GM21528 (cell line): ENCODE data around the gene CCNB2.
"Not testable (repeated sequence)": the region's sequence is repeated elsewhere in the genome, so short reads cannot be mapped to it uniquely, and the experiment has no call there.

Source experiments
- ATAC-seq: cut with Tn5 transposase; IDR thresholded peaks from one replicate; pipeline ENCODE4 v1.9.1; 2021; ENCODE audit warnings: mild to moderate bottlenecking, moderate library complexity; ENCODE audit not compliant: unreplicated experiment, low FRiP score

The CCNB2 gene

GRCh38 chr15:59162080-59162479, 57.1 kb downstream of the CCNB2 start:
- ATAC-seq, result not testable (repeated sequence)

DNA sequence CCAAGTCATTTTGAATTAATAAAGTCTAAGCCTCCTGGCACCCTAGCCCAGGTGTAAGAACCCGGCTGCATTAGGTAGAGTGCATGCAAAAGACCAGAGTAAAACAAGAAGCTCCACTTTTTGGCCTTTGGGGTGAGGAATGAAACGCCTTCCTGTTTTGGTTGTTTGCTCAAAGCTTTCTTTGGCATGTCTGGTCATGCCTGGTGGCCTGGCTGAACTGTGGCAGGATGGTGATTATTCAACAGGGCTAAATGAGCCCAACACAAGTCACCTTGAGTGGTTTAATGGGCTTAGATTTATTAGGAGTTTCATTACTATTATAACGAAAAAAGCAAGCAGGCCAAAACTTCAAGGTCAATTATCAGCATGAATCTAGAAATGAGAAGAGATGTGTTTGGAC, 60.8 kb downstream of the CCNB2 start:
- ATAC-seq, result no peak

DNA sequence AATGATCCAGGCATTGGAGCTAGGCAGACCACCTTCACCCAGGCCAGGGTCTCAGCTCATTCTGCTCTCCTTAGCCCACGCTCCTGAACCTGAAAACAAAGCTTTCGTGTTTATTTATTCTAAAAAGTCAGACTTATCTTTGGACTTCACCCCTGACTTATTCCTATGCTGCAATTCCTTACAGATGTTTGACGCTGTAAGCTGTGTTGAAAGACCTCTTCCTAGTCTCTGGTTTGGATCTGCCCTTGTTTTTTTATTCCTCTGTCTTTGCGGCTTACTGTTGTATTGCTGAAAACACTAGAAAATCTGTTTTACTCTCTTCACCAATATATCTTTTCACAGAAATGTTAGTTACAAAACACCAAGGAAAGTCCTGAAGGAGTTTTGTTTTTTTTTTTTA, 61.2 kb downstream of the CCNB2 start:
- ATAC-seq, result no peak

DNA sequence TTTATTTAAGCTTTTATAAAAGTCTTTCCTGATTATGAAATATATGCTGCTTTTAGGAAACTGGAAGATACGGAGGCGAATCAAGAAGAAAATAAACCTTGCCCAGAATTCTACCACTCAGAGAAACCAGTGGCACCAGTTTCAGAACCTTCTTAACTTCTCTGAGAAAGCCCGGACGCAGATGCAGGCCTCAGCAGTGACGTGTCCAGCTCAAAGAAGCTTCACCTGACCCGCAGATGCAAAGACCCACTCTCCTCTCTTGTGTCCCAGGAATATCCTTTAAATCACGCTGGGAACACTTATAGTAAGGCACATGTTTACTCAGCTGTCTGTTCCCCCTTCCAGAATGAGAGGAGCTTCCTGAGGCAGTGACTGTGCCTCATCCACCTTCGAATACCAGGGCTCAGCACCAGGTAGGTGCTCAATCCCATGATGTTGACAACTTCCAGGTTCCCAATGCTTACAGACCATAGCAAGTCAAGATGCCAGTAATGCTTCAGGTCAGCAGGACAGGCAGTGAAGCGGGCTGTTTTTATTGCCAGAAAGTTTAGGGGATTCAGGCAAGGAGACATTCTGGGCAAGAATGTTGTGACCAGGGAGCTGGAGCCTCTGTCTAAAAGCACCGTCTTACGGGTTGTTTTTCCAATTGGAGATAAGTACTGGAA, 61.8 kb downstream of the CCNB2 start:
- no peak for ATAC-seq

DNA sequence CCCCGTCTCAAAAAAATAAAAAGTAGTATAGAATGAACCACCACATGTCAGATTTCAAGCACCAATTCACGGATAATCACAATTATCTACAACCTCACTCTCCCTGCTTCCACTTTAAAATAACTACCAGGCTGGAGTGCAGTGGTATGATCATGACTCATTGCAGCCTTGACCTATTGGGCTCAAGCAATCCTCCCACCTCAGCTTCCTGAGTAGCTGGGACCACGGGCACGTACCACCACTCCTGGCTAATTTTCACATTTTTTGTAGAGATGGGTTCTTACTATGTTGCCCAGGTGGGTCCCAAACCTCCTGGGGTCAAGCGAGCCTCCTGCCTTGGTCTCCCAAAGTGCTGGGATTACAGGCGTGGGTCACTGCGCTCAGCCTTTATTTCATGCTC, 63.6 kb downstream of the CCNB2 start:
- ATAC-seq, result no peak

DNA sequence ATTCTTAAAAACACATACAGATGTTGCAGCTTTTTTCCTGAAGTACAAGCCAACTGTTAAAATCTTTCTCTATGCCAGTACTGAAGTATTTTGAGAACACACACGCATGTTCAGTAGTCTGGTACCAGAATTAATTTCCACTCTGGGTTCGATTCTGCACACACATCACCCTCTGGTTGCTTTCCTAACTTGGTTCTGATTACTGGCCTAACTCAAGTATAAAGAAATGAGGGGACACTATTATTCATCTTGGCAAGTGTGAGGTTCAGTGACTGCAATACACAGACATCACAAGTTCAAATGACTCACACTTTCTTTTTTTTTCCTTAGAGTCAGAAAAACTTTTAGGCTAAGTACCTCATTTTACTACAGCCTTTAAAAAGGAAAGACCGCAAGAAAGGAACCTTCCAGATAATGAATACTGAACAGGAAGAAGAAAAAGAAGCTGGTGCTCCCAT, 64.3 kb downstream of the CCNB2 start:
- no peak for ATAC-seq

DNA sequence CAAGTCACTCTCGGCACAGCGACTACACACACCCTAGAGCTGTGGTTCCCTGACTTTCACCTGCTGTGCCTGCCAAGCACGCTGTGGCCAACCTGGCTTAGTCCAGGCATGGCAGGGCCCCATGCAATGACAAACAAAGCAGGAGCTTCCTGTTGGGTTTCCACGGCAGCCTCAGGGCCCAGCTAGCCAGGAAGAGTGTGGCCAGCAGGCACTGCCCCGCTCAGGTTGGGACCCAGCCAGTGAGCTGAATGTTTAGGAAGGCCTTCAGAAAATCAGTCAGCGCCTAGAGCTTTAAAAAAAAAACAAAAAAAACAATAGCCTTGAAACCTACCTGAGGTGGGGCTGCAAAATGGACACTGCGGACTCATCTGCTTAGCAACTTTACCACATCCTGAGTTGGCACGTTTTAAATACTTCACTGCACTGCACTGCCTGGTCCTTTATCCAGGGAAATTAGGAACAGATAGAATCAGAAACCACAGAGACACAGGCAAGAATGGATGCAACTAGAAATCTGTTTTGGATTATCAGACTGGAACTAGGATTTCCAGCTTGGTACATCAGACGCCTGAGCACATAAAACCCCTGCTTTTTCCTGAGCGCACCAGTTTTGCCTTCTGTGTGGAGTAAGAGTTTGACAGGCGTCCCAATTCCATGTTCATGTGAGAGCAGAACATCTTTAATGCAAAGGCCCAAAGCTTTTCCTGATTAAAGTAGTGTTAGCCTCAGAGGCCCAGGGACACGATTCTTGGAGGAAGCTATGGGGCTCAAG, 65.5 kb downstream of the CCNB2 start:
- no peak for ATAC-seq

DNA sequence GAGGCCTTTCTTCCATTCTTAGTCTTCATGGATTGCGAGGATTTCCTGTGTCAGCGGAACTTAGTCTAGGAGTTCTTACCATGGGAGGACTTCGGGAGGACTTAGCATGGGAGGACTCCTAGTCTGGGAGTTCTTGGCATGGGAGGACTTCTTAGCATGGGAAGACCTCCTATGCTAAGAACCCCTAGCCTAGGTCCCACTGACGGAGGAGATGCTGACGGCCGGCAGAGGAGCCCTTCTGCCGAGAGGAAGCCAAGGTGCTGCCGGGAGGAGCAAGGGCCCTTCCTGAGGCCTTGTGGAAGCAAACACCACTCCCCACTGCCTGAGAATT, 66.1 kb downstream of the CCNB2 start:
- no peak for ATAC-seq

DNA sequence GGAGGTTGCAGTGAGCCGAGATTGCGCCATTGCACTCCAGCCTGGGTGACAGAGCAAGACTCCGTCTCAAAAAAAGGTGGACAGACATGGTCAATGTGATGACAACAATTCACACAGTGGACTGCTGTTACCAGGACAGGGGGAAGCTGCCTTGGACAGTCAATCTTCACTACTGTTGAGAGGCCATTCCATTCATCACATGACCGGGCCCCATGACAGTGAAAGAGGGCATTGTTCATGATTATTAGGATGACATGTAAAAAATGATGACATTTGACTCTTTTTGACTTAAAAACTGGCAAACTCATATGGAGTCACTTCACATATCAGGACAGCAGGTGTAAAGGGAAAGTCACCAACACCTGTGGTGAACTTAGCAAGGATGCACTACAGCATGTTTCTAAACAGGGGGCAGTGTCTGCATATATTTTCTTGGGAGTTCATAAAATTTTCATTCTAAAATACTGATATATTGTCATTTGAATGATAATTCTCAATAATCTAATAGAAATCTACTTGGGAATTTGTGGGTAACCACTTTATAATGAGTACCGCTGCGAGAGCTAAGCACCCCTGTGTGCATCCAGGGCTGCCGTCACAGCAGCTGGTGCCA, 67.4 kb downstream of the CCNB2 start:
- ATAC-seq, result no peak

GRCh38 chr15:59173194-59173593, 68.2 kb downstream of the CCNB2 start:
- ATAC-seq, result no peak

DNA sequence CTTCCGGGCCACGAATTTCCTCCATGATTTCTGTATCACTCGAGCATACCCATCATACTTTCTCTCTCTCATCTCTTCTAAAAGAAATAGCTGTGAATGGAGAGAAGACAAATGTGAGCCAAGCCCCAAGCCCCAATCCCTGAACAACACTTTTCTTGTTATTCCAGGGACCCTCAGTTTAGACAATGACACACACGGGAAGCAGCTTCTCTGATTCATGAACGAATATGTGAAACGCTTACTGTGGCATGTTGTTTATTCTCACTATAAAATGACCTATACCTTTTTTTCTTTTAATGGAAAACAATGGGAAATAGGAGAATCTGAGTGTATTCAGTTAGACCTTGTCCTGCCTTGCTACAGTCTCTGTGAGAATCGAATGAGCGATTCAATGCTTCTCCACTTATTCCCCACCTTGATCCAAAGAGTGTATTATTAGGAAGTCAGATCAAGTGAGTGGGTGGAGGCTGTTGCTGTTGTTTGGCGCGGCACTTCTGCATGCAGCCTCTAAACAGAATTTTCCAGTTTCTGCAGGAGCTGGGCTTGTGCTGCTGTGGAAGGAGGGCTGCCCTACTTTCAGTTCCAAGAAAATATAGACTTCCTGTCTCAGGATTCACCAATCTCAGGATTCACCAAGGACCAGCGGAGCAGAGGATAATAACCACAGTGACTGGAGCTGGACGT, 69.3 kb downstream of the CCNB2 start:
- no peak for ATAC-seq
